G401 (cell line): ENCODE measurements around the gene CSNK2A1. TPM values are rescaled to one million over a fixed set of nuclear protein-coding genes. Genes with fewer than 3 reads are reported as not detected.
"Not testable (repeated sequence)": the region's sequence is repeated elsewhere in the genome, so short reads cannot be mapped to it uniquely, and the experiment has no call there.

Experiments used
- DNase-seq: peaks from one replicate; pipeline ENCODE4 v3.0.0-alpha.2; 2015; ENCODE audit warnings: low spot score
- in situ Hi-C: cut with HindIII; loops from 2 replicates; pipeline ENCODE4 v1.10.0; 2016; ENCODE audit warnings: low sequenced_read_pairs, mixed read lengths
- total RNA-seq: library from RNA; depleted of rRNA; stranded (reverse); fragments of >200 nt; shearing (Covaris generic); gene quantifications from 2 replicates; pipeline ENCODE4 v1.2.3, GENCODE V29; 2014; rRNA removed

The CSNK2A1 gene
- 204 and 275 TPM in 2 replicates for total RNA-seq

DNA sequence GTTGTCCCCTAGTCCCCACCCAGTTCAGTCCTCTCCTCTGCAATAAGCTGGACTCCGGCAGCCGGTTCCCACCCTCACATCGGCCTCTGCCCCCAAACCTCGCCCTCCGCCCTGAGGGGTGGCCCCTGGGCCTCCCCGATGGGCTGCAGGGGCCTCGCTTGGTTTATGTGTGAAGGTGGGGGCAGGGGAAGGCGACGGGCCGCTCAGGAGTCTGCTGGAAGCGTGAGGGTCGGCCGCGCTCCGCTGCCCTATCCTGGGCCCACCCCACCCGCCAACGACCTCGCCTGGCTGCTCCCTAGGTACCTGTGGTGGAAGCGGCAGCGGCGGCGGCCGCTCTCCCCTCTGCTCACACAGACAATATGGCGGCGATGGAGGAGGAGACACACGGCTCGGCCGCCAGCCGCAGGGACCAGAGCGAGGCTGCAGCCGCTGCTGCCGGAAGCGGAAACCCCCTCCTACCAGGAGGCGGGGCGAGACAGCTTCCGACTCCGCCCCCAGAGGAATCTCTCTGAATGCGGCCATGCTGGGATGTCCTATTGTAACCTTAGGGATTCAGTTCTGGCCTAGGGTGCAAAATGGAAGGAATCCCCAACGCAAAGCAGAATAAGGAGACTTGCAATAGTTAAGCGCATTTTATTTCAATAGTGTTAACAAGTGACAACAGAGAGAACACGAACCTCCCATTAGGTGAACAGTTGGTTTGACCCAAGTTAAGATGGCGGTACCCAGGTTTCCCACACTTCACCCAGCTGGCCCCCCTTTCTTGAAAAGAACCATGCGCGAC lies at the start of gene CSNK2A1:
TSS of gene CSNK2A1 (minus strand) at position 422 of the 784 bp plus-strand sequence. CDS start 35,239 bp downstream, outside the sequence.
- peak; percentile 97 for DNase-seq
- in situ Hi-C loops: no loop called here

DNA sequence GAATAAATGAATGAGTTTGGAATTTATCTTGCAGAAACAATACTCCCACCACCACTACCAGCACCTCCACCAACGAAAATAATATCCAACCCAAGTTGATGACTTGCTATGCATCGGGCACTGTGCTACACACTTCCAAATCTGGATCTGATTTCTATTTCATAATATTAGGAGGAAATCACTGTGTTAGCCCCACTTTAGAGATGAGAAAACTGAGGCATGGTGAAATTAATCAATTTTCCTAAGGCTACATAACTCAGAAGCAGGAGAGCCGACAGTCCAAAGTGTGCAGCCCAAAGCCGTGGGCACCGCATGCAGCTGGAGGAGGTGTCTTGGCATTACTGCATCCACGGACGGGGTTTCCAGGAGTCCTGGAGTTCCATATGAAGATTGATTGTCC lies 48.9 kb upstream of the CSNK2A1 start:
- in situ Hi-C loops: no loop called here
- DNase-seq: no peak

DNA sequence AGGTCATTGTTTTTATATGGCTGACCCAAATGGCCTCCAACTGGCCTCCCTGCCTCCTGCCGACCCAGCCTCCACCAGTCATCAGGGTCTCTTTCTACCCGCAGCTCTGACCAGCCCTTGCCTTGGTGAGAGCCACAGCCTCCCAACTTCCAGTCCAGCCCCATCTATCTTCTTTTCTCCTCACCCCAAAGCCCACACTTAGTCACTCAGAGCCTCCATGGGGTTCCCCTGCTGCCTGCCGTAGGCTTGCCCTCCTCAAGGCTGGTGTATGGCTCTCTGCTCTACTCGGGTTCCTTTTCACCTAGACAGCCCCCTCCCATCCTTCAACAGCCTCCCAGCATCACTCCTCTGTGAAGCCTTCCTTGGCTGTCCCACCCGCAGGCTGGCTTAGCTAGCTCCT lies 48.4 kb upstream of the CSNK2A1 start:
- in situ Hi-C loops: no loop called here
- DNase-seq: no peak

GRCh38 chr20:588932-589672 lies 45.5 kb upstream of the CSNK2A1 start:
- in situ Hi-C loops: no loop called here
- DNase-seq: no peak

GRCh38 chr20:588476-588875 lies 44.9 kb upstream of the CSNK2A1 start:
- in situ Hi-C loops: no loop called here
- no peak for DNase-seq

DNA sequence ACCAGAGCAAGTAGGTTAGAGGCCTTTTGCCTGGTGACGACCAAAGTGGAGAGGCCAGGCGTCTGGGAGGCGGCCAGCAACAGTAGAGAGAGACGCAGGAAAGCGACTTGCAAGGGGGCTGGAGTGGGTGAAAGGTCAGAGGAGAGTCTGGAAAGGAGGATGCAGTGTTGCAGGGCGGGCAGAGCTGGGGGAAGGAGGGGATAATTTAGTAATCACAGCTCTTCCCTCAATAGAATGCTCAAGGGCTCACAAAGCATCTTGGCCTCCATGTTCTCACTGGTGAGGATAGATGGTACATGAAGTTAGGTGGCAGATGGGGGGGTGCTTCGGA lies 41.3 kb upstream of the CSNK2A1 start:
- DNase-seq: no peak
- in situ Hi-C loops: no loop called here

DNA sequence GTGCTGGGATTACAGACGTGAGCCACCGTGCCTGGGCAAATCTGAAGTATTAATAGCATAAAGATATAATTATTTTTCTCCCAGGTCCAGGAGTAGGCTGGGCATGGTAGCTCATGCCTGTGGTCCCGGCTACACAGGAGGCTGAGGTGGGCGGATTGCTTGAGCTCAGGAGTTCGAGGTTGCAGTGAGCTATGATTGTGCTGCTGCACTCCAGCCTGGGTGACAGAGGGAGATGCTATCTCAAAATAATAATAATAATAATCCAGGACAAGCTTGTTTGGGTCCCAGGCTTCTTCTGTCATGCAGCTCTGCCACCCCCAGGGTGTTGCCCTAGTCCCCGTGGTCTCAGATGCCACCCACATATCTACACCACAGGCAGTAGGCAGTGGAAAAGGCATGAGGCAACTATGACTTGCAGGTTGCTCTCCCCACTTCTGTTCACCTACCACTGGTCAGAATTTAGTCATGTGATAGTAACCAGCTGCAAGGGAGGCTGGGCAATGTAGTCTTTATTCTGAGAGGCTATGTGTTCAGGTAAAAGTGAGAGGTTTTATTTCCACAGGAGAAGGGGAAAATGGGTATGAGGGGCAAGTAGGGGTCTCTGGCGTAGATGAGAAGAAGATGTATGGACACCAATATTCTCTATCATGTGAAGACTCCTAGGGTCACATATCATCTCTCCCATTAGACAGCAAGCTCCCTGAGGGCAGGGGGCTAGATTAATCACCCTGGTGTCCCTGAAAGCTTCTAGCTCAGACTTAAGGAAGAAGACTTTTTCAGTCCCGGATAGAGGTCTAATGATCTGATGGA lies 40.8 kb upstream of the CSNK2A1 start:
- in situ Hi-C loops: no loop called here

DNA sequence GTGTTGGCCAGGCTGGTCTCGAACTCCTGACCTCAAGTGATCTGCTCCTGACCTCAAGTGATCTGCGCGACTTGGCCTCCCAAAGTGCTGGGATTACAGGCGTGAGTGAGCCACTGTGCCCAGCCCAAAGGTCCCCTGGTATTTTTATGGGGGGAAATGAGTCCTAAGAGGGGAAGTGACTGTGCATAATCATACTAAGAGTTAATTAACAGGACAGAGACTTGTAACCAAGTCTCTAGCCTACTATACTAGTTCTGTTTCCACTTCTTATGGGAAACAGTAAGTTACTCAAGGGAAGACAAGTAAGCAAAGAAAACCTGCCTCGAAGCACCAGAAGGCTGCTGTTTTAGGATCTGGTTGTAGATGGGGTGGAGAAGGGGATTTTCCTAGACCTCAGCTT lies 38.6 kb upstream of the CSNK2A1 start:
- in situ Hi-C loops: no loop called here
- no peak for DNase-seq

More for the DNA sequence above, 40.8 kb upstream of the CSNK2A1 start:
- peak; percentile 13 for DNase-seq

GRCh38 chr20:578940-579690 lies 35.5 kb upstream of the CSNK2A1 start:
- DNase-seq, in situ Hi-C loops: not testable (repeated sequence)

GRCh38 chr20:577167-577791 lies 33.7 kb upstream of the CSNK2A1 start:
- DNase-seq: no peak
- in situ Hi-C loops: no loop called here

DNA sequence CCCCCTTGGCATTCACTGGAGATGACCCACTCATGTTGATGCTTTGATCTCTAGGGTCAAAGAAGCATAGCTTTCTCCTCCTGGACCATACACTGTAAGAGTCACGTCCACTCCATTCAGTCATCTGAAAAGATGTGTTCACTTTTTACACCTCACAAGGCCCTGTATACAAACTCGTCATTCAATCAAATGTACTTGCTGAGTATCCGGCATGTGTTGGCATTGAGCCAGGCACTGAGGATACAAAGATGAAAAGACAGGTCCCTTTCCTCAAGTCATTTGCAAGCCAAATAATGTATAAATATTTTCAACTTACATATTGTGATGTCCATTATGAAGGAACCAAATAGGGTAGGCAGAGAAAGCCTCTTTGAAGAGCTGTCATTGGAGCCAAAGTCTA lies 32.6 kb upstream of the CSNK2A1 start:
- DNase-seq: no peak
- in situ Hi-C loops: no loop called here

- in situ Hi-C loops: no loop called here
- no peak for DNase-seq
These were observed 31.6 kb upstream of the CSNK2A1 start for GRCh38 chr20:575230-575629.

DNA sequence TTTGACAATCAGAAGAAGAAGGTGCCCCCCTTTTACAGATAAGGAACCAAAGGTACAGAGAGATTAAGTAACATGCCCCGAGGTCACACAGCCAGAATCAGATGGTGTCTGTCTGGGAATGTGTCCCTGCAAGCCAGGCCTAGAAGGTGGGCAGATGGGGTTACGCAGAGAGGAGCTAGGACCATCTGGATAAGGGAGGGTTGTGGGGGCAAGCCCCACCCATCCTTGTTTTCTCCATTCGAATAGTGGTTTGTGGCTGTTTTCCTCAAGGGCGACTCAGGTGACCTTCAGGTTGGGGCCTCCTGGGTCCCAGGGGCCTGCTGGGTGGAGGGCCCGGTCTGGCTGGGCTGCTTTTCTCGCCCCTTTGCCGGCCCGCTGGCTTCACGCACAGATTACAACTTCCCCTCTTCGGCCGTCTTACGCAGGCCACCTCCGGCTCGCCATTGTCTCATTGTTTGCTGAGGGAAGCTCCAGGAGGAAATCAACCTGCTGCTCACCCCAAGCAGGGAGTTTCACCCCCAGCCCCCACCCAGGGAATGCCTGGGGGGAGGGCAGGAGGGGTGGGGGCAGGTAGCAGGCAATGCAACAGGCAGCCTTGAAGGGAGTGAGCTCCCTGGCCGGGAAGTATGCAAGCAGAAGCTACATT lies 30.8 kb upstream of the CSNK2A1 start:
- no peak for DNase-seq
- in situ Hi-C loops: no loop called here

GRCh38 chr20:573414-574296 lies 30.1 kb upstream of the CSNK2A1 start:
- in situ Hi-C loops: no loop called here
- DNase-seq: no peak

GRCh38 chr20:572727-573126 lies 29.1 kb upstream of the CSNK2A1 start:
- in situ Hi-C loops: no loop called here
- DNase-seq: no peak

GRCh38 chr20:571754-572441 lies 28.3 kb upstream of the CSNK2A1 start:
- DNase-seq: no peak
- in situ Hi-C loops: no loop called here
